H1 (cell line): ENCODE data around the gene ALDOC. TPM values are rescaled to one million over a fixed set of nuclear protein-coding genes. Genes with fewer than 3 reads are reported as not detected.

Experiments used
- CTCF ChIA-PET: fragments of 300-600 bp; sonication (Branson Sonifier 250); formaldehyde crosslinking; loops from one replicate; lab custom pipeline; 2021; ENCODE audit not compliant: partially characterized antibody; lab: Charles Lee
- POLR2A ChIA-PET: fragments of 300-600 bp; sonication (Branson Sonifier 250); formaldehyde crosslinking; loops from one replicate; lab custom pipeline; 2021; ENCODE audit warnings: inconsistent platforms; ENCODE audit not compliant: partially characterized antibody; lab: Charles Lee
- DNase-seq, 2 experiments: peaks; one replicate each; pipeline versions ENCODE4 v3.0.0 to v3.0.0-alpha.2; 2010 to 2022; ENCODE audit warnings: low spot score in 2 of 2, low read depth in 1 of 2, mixed read lengths in 1 of 2
- FAIRE-seq: peaks from 2 replicates; lab custom pipeline; 2011; peaks lifted over from hg19 to GRCh38; lab: Jason Lieb, UNC
- H2AFZ ChIP-seq: 2 replicates; pipeline ENCODE4 v1.8.1; 2012; ENCODE audit warnings: low read length, inconsistent platforms
- H2AK5ac ChIP-seq: 2 replicates; pipeline ENCODE4 v1.6.1; 2013; ENCODE audit warnings: low read depth, low read length
- H2BK120ac ChIP-seq: replicated peaks from 2 replicates; pipeline ENCODE3; 2013; ENCODE audit warnings: low read depth, low read length, inconsistent platforms
- H2BK12ac ChIP-seq: 2 replicates; pipeline ENCODE4 v1.6.1; 2013; ENCODE audit warnings: low read depth, low read length
- H2BK15ac ChIP-seq: 2 replicates; pipeline ENCODE4 v1.6.1; 2013; ENCODE audit warnings: low read length
- H2BK20ac ChIP-seq: 2 replicates; pipeline ENCODE4 v1.6.1; 2013; ENCODE audit warnings: low read length
- H2BK5ac ChIP-seq: 2 replicates; pipeline ENCODE4 v1.6.1; 2013; ENCODE audit warnings: low read depth, low read length
- H3K14ac ChIP-seq: 2 replicates; pipeline ENCODE4 v1.6.1; 2013; ENCODE audit warnings: inconsistent platforms; ENCODE audit not compliant: insufficient read length
- H3K18ac ChIP-seq: 2 replicates; pipeline ENCODE4 v1.6.1; 2013; ENCODE audit warnings: low read length; ENCODE audit errors: extremely low read depth
- H3K23ac ChIP-seq: 2 replicates; pipeline ENCODE4 v1.6.1; 2013; ENCODE audit warnings: inconsistent platforms; ENCODE audit not compliant: insufficient read length
- H3K23me2 ChIP-seq: 2 replicates; pipeline ENCODE4 v1.6.1; 2013; ENCODE audit warnings: low read depth, low read length
- H3K27ac ChIP-seq: 2 replicates; pipeline ENCODE4 v1.6.1; 2011; ENCODE audit warnings: low read depth, low read length, inconsistent platforms
- H3K27me3 ChIP-seq, 4 experiments: replicated peaks in 1 of 4; 1 replicate in 1 of 4; 2 replicates in 3 of 4; pipeline versions ENCODE4 v1.6.1 to v1.8.1; 2011 to 2013; ENCODE audit warnings: low read length in 3 of 4, mild to moderate bottlenecking in 3 of 4, inconsistent platforms in 2 of 4, mixed read lengths in 2 of 4, moderate library complexity in 1 of 4; ENCODE audit not compliant: control insufficient read depth in 3 of 4, insufficient read depth in 3 of 4; ENCODE audit errors: extremely low read depth in 1 of 4
- H3K36me3 ChIP-seq, 4 experiments: 2 replicates each; pipeline versions ENCODE4 v1.6.1 to v1.8.1; 2011 to 2013; ENCODE audit warnings: mild to moderate bottlenecking in 4 of 4, low read length in 3 of 4, moderate library complexity in 2 of 4, control low read depth in 1 of 4, inconsistent platforms in 1 of 4; ENCODE audit not compliant: insufficient read depth in 4 of 4, control insufficient read depth in 2 of 4
- H3K4ac ChIP-seq: replicated peaks from 2 replicates; pipeline ENCODE3; 2013; ENCODE audit warnings: low read length, low read depth, mixed read lengths, inconsistent platforms; ENCODE audit not compliant: insufficient read length
- H3K4me1 ChIP-seq, 4 experiments: replicated peaks in 1 of 4; 1 replicate in 1 of 4; 2 replicates in 3 of 4; pipeline versions ENCODE4 v1.6.1 to v1.8.1; 2011 to 2013; ENCODE audit warnings: low read length in 3 of 4, inconsistent platforms in 2 of 4, mixed read lengths in 1 of 4; ENCODE audit not compliant: insufficient read depth in 4 of 4, control insufficient read depth in 3 of 4
- H3K4me2 ChIP-seq, 2 experiments: 2 replicates each; pipeline versions ENCODE4 v1.6.1 to v1.8.1; 2011 to 2013; ENCODE audit warnings: low read depth in 2 of 2, low read length in 2 of 2, control low read depth in 1 of 2, inconsistent platforms in 1 of 2, mild to moderate bottlenecking in 1 of 2; ENCODE audit not compliant: insufficient read depth in 1 of 2
- H3K4me3 ChIP-seq, 4 experiments: fragments of 200-600, 300-600 bp in 1 of 4; sonication (generic), shearing (Covaris generic), sonication (Bioruptor Twin) in 1 of 4; 2 replicates each; pipeline versions ENCODE4 v1.5.1 to v1.8.1; 2011 to 2016; ENCODE audit warnings: low read length in 4 of 4, low read depth in 3 of 4, control low read depth in 2 of 4, inconsistent platforms in 2 of 4, mild to moderate bottlenecking in 2 of 4, mixed read lengths in 1 of 4, moderate library complexity in 1 of 4; ENCODE audit not compliant: insufficient read depth in 2 of 4; ENCODE audit errors: extremely low read depth in 1 of 4
- H3K56ac ChIP-seq: replicated peaks from 2 replicates; pipeline ENCODE3; 2013; ENCODE audit warnings: low read depth, mild to moderate bottlenecking, mixed read lengths, low read length, inconsistent platforms; ENCODE audit not compliant: insufficient read length
- H3K79me1 ChIP-seq: 2 replicates; pipeline ENCODE4 v1.6.1; 2013; ENCODE audit warnings: low read depth, low read length, control low read depth
- H3K79me2 ChIP-seq, 2 experiments: 2 replicates each; pipeline versions ENCODE4 v1.6.1 to v1.8.1; 2012 to 2013; ENCODE audit warnings: low read length in 2 of 2, mild to moderate bottlenecking in 2 of 2, inconsistent platforms in 1 of 2; ENCODE audit not compliant: insufficient read depth in 2 of 2, control insufficient read depth in 1 of 2
- H3K9ac ChIP-seq, 4 experiments: replicated peaks in 1 of 4; 1 replicate in 1 of 4; 2 replicates in 3 of 4; pipeline versions ENCODE4 v1.6.1 to v1.8.1; 2011 to 2013; ENCODE audit warnings: low read depth in 3 of 4, low read length in 3 of 4, control low read depth in 2 of 4, mild to moderate bottlenecking in 2 of 4, moderate library complexity in 2 of 4, inconsistent platforms in 1 of 4; ENCODE audit errors: extremely low read depth in 1 of 4
- H3K9me3 ChIP-seq, 2 experiments: 2 replicates each; pipeline versions ENCODE4 v1.6.1 to v1.8.1; 2012 to 2013; ENCODE audit warnings: mild to moderate bottlenecking in 2 of 2, moderate library complexity in 2 of 2, control low read depth in 1 of 2, inconsistent platforms in 1 of 2, low read depth in 1 of 2, low read length in 1 of 2, mixed read lengths in 1 of 2; ENCODE audit not compliant: insufficient read depth in 2 of 2
- H4K20me1 ChIP-seq, 2 experiments: replicated peaks in 1 of 2; 2 replicates each; pipeline versions ENCODE3 to v1.8.1; 2011 to 2013; ENCODE audit warnings: inconsistent platforms in 2 of 2, low read length in 2 of 2, mild to moderate bottlenecking in 1 of 2; ENCODE audit not compliant: insufficient read depth in 2 of 2, control insufficient read depth in 1 of 2
- H4K5ac ChIP-seq: 2 replicates; pipeline ENCODE4 v1.6.1; 2013; ENCODE audit warnings: low read length, low read depth, mixed read lengths, inconsistent platforms; ENCODE audit not compliant: insufficient read length
- H4K8ac ChIP-seq: 2 replicates; pipeline ENCODE4 v1.8.0; 2013; ENCODE audit warnings: mild to moderate bottlenecking, moderate library complexity, low read length, inconsistent platforms; ENCODE audit not compliant: insufficient read depth; ENCODE audit errors: extremely low read depth
- H4K91ac ChIP-seq: replicated peaks from 2 replicates; pipeline ENCODE3; 2013; ENCODE audit warnings: low read length, mixed read lengths, inconsistent platforms; ENCODE audit not compliant: insufficient read length
- ASH2L ChIP-seq: fragments of 200-600, 300-600 bp; sonication (generic); IDR thresholded peaks from one replicate; pipeline ENCODE4 v1.7.1; 2017; ENCODE audit warnings: low read length
- FOSL1 ChIP-seq: IDR thresholded peaks from 2 replicates; pipeline ENCODE4 v1.6.1; 2011; ENCODE audit warnings: mild to moderate bottlenecking, low read depth, low read length, moderate library complexity; ENCODE audit not compliant: insufficient read depth
- GABPA ChIP-seq: IDR thresholded peaks from 2 replicates; pipeline ENCODE4 v1.6.1; 2011; ENCODE audit warnings: mild to moderate bottlenecking, low read length, moderate library complexity, borderline replicate concordance; ENCODE audit not compliant: insufficient read depth
- HDAC6 ChIP-seq: IDR thresholded peaks from one replicate; pipeline ENCODE4 v1.7.1; 2012; ENCODE audit warnings: low read depth, mild to moderate bottlenecking, inconsistent platforms, low read length, moderate library complexity
- JUND ChIP-seq: IDR thresholded peaks from 2 replicates; pipeline ENCODE4 v1.6.1; 2011; ENCODE audit warnings: mild to moderate bottlenecking, improper control_type of control experiment, low read length
- MAFK ChIP-seq: IDR thresholded peaks from 2 replicates; pipeline ENCODE4 v1.6.1; 2012; ENCODE audit warnings: low read depth, mild to moderate bottlenecking, improper control_type of control experiment, low read length
- PHF8 ChIP-seq: fragments of 200-600 bp; sonication (generic); conservative IDR thresholded peaks from 2 replicates; pipeline ENCODE4 v1.7.1; 2012; ENCODE audit warnings: low read depth, mild to moderate bottlenecking, inconsistent platforms, low read length, moderate library complexity
- POLR2A ChIP-seq, 2 experiments: IDR thresholded peaks; 1 replicate in 1 of 2; 2 replicates in 1 of 2; pipeline ENCODE4 v1.6.1; 2011; ENCODE audit warnings: low read depth in 2 of 2, low read length in 2 of 2, mild to moderate bottlenecking in 2 of 2; ENCODE audit errors: control extremely low read depth in 1 of 2
- RAD21 ChIP-seq, 2 experiments: IDR thresholded peaks in 1 of 2; conservative IDR thresholded peaks in 1 of 2; 2 replicates each; pipeline ENCODE4 v1.6.1; 2011; ENCODE audit warnings: low read depth in 2 of 2, low read length in 2 of 2, improper control_type of control experiment in 1 of 2, inconsistent platforms in 1 of 2, mild to moderate bottlenecking in 1 of 2, moderate library complexity in 1 of 2
- RXRA ChIP-seq: IDR thresholded peaks from 2 replicates; pipeline ENCODE4 v1.6.1; 2011; ENCODE audit warnings: low read depth, mild to moderate bottlenecking, low read length, moderate library complexity; ENCODE audit not compliant: insufficient read depth
- SP4 ChIP-seq: IDR thresholded peaks from 2 replicates; pipeline ENCODE4 v1.6.1; 2012; ENCODE audit warnings: low read length, inconsistent platforms
- SRF ChIP-seq: IDR thresholded peaks from 2 replicates; pipeline ENCODE4 v1.6.1; 2011; ENCODE audit warnings: mild to moderate bottlenecking, low read depth, low read length, moderate library complexity
- WGBS, 2 experiments: shearing (Covaris generic) in 1 of 2; methylation state at CpG; one replicate each; pipeline versions ENCODE4 v1.1.6 to v1.1.7; 2013 to 2015; ENCODE audit warnings: low lambda C conversion rate in 2 of 2, mixed read lengths in 2 of 2, inconsistent platforms in 1 of 2, low coverage in 1 of 2, missing lambda C conversion rate in 1 of 2; ENCODE audit not compliant: insufficient replicate concordance in 2 of 2, insufficient coverage in 1 of 2, insufficient read length in 1 of 2; ENCODE audit errors: extremely low coverage in 1 of 2, missing lambda C conversion rate in 1 of 2; 5-methylcytosine and 5-hydroxymethylcytosine counted together
- polyA plus RNA-seq, 7 experiments: library from polyadenylated mRNA; depleted of rRNA in 3 of 7; stranded (reverse) in 5 of 7; unstranded in 2 of 7; fragments of >200 nt in 5 of 7; fragments of 200-250 nt in 2 of 7; gene quantifications; 1 replicate in 5 of 7; 2 replicates in 1 of 7; 4 replicates in 1 of 7; pipeline versions ENCODE4 v1.2.1 to v1.2.3, GENCODE V29; 2011 to 2013; ENCODE audit warnings: missing spikeins in 2 of 7, mixed read lengths in 2 of 7
- total RNA-seq: library from RNA; stranded (reverse); fragmentation: NEBNext Ultra II Directional; extraction: Animal tissue kit (Norgen Biotek cat#: 25700); gene quantifications from 2 replicates; pipeline ENCODE4 v1.2.1, GENCODE V29; 2021
- TF ChIP-seq, protein P1 (sequence below): IDR thresholded peaks from 2 replicates; pipeline ENCODE4 v1.6.1; 2012; ENCODE audit warnings: inconsistent platforms

Gene ALDOC
- total and polyA plus RNA-seq, 2 of the 8 experiments (the other 6 are each of a cell fraction or from before 2014, with no cell fraction given): 51.6 to 103 TPM

DNA sequence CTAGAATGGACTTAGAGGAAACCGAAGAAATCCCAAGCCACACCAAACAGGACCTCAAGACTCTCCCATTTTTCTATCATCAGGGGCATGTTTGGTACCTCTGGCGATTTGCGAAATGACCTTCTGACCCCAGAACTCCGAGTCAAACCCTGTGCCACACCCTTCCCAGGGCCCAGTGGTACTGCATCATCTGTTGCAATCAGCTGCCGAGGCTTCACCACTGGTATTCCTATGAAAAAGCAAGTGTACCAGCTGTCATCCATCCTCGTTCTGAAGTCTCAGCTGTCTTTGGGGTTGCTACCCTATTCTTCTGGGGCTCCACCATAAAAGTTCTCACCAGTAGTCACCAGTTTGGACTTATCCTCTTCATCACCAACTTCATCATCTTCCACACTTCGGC lies 39.6 kb upstream of the ALDOC start:
- Histone ChIP-seq H2AK5ac (no peak overlapping the region), H3K4me2 (no peak overlapping the region), H2AFZ (no peak overlapping the region), H3K9ac (no peak overlapping the region), H2BK15ac (no peak overlapping the region), H3K4me3 (no peak overlapping the region), H3K14ac (no peak overlapping the region), H3K79me1 (0 out of 2 replicates have a peak, but pooled peaks cover 2% of the 10 kb centered on the region), H3K23me2 (no peaks in the 10 kb centered on the region), H2BK12ac (no peak overlapping the region), H4K8ac (no peak overlapping the region), H2BK20ac (no peak overlapping the region), H3K23ac (no peak overlapping the region), H3K4ac (no peak overlapping the region), H3K4me1 (no peaks in the 10 kb centered on the region), H3K56ac (no peak overlapping the region), H2BK120ac (no peak overlapping the region), H4K20me1 (peaks cover 2 to 6% of the 10 kb centered on the region in 2 experiments), H3K27me3 (no peaks in the 10 kb centered on the region), H3K27ac (no peak overlapping the region), H3K9me3 (no peaks in the 10 kb centered on the region), H4K91ac (no peak overlapping the region), H3K79me2 (no peaks in the 10 kb centered on the region), H3K36me3 (peaks cover 61 to 89% (median 80%) of the 10 kb centered on the region in 4 experiments), H2BK5ac (no peak overlapping the region), H3K18ac (no peak overlapping the region), H4K5ac (no peak overlapping the region)
- CTCF ChIA-PET: interaction anchor here (0.8 to 1.4 kb wide), 2 partner anchors 25 to 52 kb away, joined by 3 read pairs; no protein-coding TSS in a partner anchor
- FAIRE-seq (no peak), DNase-seq (no peak)
- TF ChIP-seq POLR2A (IDR thresholded peaks at IDR 0.05; ENCODE audit: control extremely low read depth in 1 of 2, low read depth in 2 of 2, low read length in 2 of 2) (no peak), JUND (no peak), HDAC6 (no peak), ASH2L (no peak), PHF8 (no peak), RXRA (no peak), SRF (no peak), MAFK (no peak), GABPA (no peak), SP4 (no peak), FOSL1 (no peak), RAD21 (IDR thresholded peaks at IDR 0.05 in 1 of 2, conservative IDR thresholded peaks at IDR 0.05 in 1 of 2; ENCODE audit: low read depth in 2 of 2, low read length in 2 of 2) (no peak)
- TF ChIP-seq, protein P1, sequence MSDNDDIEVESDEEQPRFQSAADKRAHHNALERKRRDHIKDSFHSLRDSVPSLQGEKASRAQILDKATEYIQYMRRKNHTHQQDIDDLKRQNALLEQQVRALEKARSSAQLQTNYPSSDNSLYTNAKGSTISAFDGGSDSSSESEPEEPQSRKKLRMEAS: no peak
- POLR2A ChIA-PET: interaction anchor here (0.7 to 14.8 kb wide), 10 partner anchors 16 to 76 kb away, joined by 3 to 163 read pairs (median 4); partner anchors contain the start of genes SDF2 and SUPT6H
- WGBS, 2 experiments: 91% methylated on average over 7 of the region's 7 CpGs; no CpG with 5 or more reads in 1 of the 2 experiments
